ENCODE measurements around the gene GABBR2.
A peak's percentile ranks its signal among the peaks of the same experiment; 100 is the strongest.

The GABBR2 gene

GRCh38 chr9:98318041-98318790 lies 390.5 kb downstream of the GABBR2 start:
- no peaks in the 10 kb centered on the region for H3K9me3 ChIP-seq (ENCODE audit: control insufficient read depth, low read length)
- no peaks in the 10 kb centered on the region for H3K4me1 ChIP-seq (ENCODE audit: control insufficient read depth, insufficient read depth, low read length, poor library complexity, severe bottlenecking)
- H3K27me3 ChIP-seq (replicated peaks; ENCODE audit: control insufficient read depth, insufficient read depth, low read length, poor library complexity, severe bottlenecking), result no peaks in the 10 kb centered on the region
- no peak overlapping the region for H3K27ac ChIP-seq (ENCODE audit: insufficient read depth, low read length, poor library complexity, severe bottlenecking)
- H3K4me3 ChIP-seq (ENCODE audit: insufficient read depth, low read depth, low read length, poor library complexity, severe bottlenecking), result no peak overlapping the region
- DNase-seq, result no peak
- H3K36me3 ChIP-seq (ENCODE audit: control insufficient read depth, insufficient read depth, low read length), result no peaks in the 10 kb centered on the region

DNA sequence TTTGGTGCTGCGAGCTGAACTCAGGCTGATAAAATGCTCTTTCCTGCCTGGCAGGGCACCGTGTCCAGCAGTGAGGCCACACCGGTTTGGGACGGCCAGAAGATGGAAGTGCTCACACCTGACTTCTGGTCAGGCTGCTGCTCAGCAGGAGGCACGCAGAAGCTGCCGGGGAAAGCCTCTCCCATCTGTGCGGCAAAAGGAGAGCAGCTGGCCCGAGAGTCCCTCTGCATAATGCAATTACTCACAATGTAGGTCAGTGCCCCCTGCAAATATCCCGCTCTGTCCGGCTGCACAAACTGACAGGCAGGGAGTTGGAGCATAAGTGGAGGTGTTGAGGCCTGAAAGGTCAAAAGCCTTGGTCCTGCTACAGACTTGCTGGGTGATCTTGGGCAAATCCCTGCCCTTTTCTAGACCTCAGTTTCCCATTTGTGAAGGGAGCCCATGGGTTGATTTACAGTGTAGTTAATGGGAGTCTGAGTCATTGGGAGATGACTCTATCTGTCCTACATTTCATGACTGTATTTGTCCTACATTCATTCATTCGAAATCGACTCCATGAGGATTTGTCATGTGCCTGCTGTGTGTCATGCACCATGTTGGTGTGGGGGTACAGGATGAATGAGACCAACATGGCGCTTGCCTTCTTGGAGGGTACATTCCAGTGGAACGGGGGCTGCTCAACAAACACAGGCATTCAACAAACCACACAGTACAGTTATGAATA lies 391.4 kb downstream of the GABBR2 start:
- Histone ChIP-seq H3K4me1 (ENCODE audit: control insufficient read depth, insufficient read depth, low read length, poor library complexity, severe bottlenecking) (no peaks in the 10 kb centered on the region), H3K36me3 (ENCODE audit: control insufficient read depth, insufficient read depth, low read length) (no peaks in the 10 kb centered on the region), H3K9me3 (ENCODE audit: control insufficient read depth, low read length) (no peaks in the 10 kb centered on the region), H3K27ac (ENCODE audit: insufficient read depth, low read length, poor library complexity, severe bottlenecking) (no peak overlapping the region), H3K4me3 (ENCODE audit: insufficient read depth, low read depth, low read length, poor library complexity, severe bottlenecking) (no peak overlapping the region), H3K27me3 (replicated peaks; ENCODE audit: control insufficient read depth, insufficient read depth, low read length, poor library complexity, severe bottlenecking) (no peaks in the 10 kb centered on the region)
- no peak for DNase-seq

DNA sequence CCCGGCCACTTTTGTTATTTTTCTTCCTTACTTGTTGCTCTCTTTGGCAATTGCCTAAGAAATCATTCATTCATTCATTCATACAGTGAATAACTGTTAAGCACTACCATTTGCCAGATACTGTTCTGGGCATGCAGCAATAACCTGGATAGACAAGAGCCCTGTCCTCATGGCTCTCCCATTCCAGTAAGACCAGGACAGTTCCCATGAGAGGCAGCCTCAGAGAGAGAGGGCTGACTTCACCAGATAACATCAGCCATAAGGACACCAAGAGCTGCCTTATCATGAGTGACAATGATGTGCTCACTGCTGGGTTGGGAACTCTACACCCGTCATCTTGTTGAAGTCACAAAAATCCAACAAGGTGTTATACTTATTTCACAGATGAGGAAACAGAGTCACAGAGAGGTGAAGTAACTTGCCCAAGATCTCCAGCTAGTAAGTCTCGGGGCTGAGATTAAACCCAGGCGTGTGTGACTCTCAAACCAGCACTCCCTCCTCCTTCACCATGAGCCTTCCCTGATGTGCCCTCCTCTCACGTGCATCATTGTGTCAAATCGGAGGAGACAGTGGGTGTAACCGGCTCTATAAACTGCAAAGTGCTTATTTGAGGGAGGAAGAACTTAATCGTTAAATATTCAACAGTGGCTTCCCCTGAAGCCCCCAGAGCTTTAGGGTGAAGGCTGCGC lies 392.1 kb downstream of the GABBR2 start:
- Histone ChIP-seq H3K36me3 (ENCODE audit: control insufficient read depth, insufficient read depth, low read length) (no peaks in the 10 kb centered on the region), H3K9me3 (ENCODE audit: control insufficient read depth, low read length) (no peaks in the 10 kb centered on the region), H3K27ac (ENCODE audit: insufficient read depth, low read length, poor library complexity, severe bottlenecking) (no peak overlapping the region), H3K4me3 (ENCODE audit: insufficient read depth, low read depth, low read length, poor library complexity, severe bottlenecking) (no peak overlapping the region), H3K27me3 (replicated peaks; ENCODE audit: control insufficient read depth, insufficient read depth, low read length, poor library complexity, severe bottlenecking) (no peaks in the 10 kb centered on the region), H3K4me1 (ENCODE audit: control insufficient read depth, insufficient read depth, low read length, poor library complexity, severe bottlenecking) (no peaks in the 10 kb centered on the region)
- no peak for DNase-seq

DNA sequence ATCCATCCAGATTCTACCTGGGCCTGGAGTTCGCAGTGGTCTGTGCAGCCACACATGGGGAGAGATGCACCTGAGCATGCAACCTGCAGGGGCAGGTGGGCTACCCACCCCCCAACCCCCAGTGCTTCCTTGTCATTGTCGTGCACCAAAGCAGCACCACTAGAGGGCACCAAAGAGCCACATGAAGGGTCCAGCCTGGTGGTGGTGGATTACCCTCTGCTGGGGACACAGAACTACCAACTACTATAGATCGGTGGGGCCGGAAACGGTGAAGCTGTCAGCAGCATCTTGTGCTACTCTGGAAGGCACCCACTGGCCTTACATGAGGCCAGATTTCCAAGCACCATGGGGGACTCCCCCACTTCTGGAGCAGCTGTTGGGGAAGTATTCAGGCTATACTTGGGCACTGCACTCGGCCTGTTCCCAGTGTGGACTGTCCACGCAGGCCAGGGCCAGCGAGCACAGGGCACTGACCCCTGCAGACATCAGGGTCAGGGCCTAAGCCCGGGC lies 393.1 kb downstream of the GABBR2 start:
- no peak overlapping the region for H3K4me3 ChIP-seq (ENCODE audit: insufficient read depth, low read depth, low read length, poor library complexity, severe bottlenecking)
- H3K27me3 ChIP-seq (replicated peaks; ENCODE audit: control insufficient read depth, insufficient read depth, low read length, poor library complexity, severe bottlenecking), result no peaks in the 10 kb centered on the region
- H3K4me1 ChIP-seq (ENCODE audit: control insufficient read depth, insufficient read depth, low read length, poor library complexity, severe bottlenecking), result no peaks in the 10 kb centered on the region

GRCh38 chr9:98315067-98315453 lies 393.7 kb downstream of the GABBR2 start:
- H3K36me3 ChIP-seq (ENCODE audit: control insufficient read depth, insufficient read depth, low read length), result no peaks in the 10 kb centered on the region
- DNase-seq, result no peak
- no peaks in the 10 kb centered on the region for H3K27me3 ChIP-seq (replicated peaks; ENCODE audit: control insufficient read depth, insufficient read depth, low read length, poor library complexity, severe bottlenecking)
- H3K4me1 ChIP-seq (ENCODE audit: control insufficient read depth, insufficient read depth, low read length, poor library complexity, severe bottlenecking), result no peaks in the 10 kb centered on the region
- no peak overlapping the region for H3K4me3 ChIP-seq (ENCODE audit: insufficient read depth, low read depth, low read length, poor library complexity, severe bottlenecking)
- H3K9me3 ChIP-seq (ENCODE audit: control insufficient read depth, low read length), result no peaks in the 10 kb centered on the region
- no peak overlapping the region for H3K27ac ChIP-seq (ENCODE audit: insufficient read depth, low read length, poor library complexity, severe bottlenecking)

More for the DNA sequence above, 393.1 kb downstream of the GABBR2 start:
- peak; percentile 40 to 58 (median 41) for DNase-seq
- H3K9me3 ChIP-seq (ENCODE audit: control insufficient read depth, low read length), result no peaks in the 10 kb centered on the region
- H3K27ac ChIP-seq (ENCODE audit: insufficient read depth, low read length, poor library complexity, severe bottlenecking), result no peak overlapping the region
- no peaks in the 10 kb centered on the region for H3K36me3 ChIP-seq (ENCODE audit: control insufficient read depth, insufficient read depth, low read length)

DNA sequence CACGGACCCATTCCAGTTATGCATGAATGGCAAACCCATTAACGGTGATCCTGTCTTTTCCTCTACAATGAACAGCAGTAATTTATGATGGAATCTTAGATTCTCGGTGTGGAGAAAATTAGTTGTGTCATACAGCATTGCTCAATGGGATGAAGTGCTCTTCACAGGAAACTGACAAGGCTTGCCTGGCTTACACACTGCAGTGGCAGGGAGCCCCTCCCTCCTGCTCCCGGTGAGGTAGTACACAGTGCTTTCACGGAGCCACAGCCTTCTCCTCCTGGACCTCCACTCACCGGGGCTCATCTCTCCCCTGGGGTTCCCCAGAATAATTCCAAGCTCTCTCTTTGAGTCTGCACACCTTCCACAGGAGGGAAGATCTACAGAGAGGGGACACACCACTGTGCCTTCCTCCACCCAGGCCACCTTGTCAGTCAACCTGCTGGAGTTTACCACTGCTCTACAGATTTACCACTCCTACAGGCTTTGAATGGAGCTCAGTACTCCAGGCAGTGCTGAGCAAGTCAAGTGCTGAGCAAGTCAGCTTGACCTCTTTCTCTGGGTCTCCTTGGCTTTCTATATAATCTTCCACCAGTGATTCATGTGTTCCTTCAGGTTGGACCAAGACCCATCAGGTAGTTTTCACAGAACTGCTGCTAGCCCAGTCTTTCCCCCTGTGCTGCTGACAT lies 394.2 kb downstream of the GABBR2 start:
- no peak for DNase-seq

DNA sequence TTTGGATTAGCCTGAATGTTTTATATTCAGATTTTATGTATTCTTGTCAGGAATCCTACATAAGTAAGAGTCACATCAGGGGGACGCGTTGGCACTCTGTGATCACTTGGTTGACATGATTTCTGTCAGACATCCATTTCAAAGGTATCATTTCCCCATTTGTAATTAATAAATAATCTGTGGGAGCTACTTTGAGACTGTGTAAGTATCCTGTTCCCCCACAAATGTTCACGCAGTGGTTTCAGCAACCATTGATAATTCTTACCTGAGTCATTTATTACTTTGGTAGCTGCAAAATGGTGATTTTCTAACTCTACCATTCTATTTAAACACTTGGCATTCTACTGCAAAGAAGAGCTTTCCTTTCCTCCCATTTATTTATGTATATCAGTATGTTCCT lies 396.4 kb downstream of the GABBR2 start:
- no peak overlapping the region for H3K4me3 ChIP-seq (ENCODE audit: insufficient read depth, low read depth, low read length, poor library complexity, severe bottlenecking)

More for the DNA sequence above, 394.2 kb downstream of the GABBR2 start:
- no peak overlapping the region for H3K4me3 ChIP-seq (ENCODE audit: insufficient read depth, low read depth, low read length, poor library complexity, severe bottlenecking)
- no peaks in the 10 kb centered on the region for H3K27me3 ChIP-seq (replicated peaks; ENCODE audit: control insufficient read depth, insufficient read depth, low read length, poor library complexity, severe bottlenecking)
- H3K27ac ChIP-seq (ENCODE audit: insufficient read depth, low read length, poor library complexity, severe bottlenecking), result no peak overlapping the region
- no peaks in the 10 kb centered on the region for H3K4me1 ChIP-seq (ENCODE audit: control insufficient read depth, insufficient read depth, low read length, poor library complexity, severe bottlenecking)
- no peaks in the 10 kb centered on the region for H3K9me3 ChIP-seq (ENCODE audit: control insufficient read depth, low read length)
- H3K36me3 ChIP-seq (ENCODE audit: control insufficient read depth, insufficient read depth, low read length), result no peaks in the 10 kb centered on the region

GRCh38 chr9:98311541-98311940 lies 397.2 kb downstream of the GABBR2 start:
- Histone ChIP-seq H3K27me3 (replicated peaks; ENCODE audit: control insufficient read depth, insufficient read depth, low read length, poor library complexity, severe bottlenecking) (no peaks in the 10 kb centered on the region), H3K4me3 (ENCODE audit: insufficient read depth, low read depth, low read length, poor library complexity, severe bottlenecking) (no peak overlapping the region), H3K4me1 (ENCODE audit: control insufficient read depth, insufficient read depth, low read length, poor library complexity, severe bottlenecking) (no peaks in the 10 kb centered on the region), H3K9me3 (ENCODE audit: control insufficient read depth, low read length) (no peaks in the 10 kb centered on the region), H3K27ac (ENCODE audit: insufficient read depth, low read length, poor library complexity, severe bottlenecking) (no peak overlapping the region), H3K36me3 (ENCODE audit: control insufficient read depth, insufficient read depth, low read length) (no peaks in the 10 kb centered on the region)
- DNase-seq, result no peak

More for the DNA sequence above, 396.4 kb downstream of the GABBR2 start:
- Histone ChIP-seq H3K4me1 (ENCODE audit: control insufficient read depth, insufficient read depth, low read length, poor library complexity, severe bottlenecking) (no peaks in the 10 kb centered on the region), H3K27me3 (replicated peaks; ENCODE audit: control insufficient read depth, insufficient read depth, low read length, poor library complexity, severe bottlenecking) (no peaks in the 10 kb centered on the region), H3K36me3 (ENCODE audit: control insufficient read depth, insufficient read depth, low read length) (no peaks in the 10 kb centered on the region), H3K9me3 (ENCODE audit: control insufficient read depth, low read length) (no peaks in the 10 kb centered on the region), H3K27ac (ENCODE audit: insufficient read depth, low read length, poor library complexity, severe bottlenecking) (no peak overlapping the region)
- DNase-seq, result no peak

- Histone ChIP-seq H3K27ac (ENCODE audit: insufficient read depth, low read length, poor library complexity, severe bottlenecking) (no peak overlapping the region), H3K27me3 (replicated peaks; ENCODE audit: control insufficient read depth, insufficient read depth, low read length, poor library complexity, severe bottlenecking) (no peaks in the 10 kb centered on the region), H3K9me3 (ENCODE audit: control insufficient read depth, low read length) (no peaks in the 10 kb centered on the region), H3K36me3 (ENCODE audit: control insufficient read depth, insufficient read depth, low read length) (no peaks in the 10 kb centered on the region), H3K4me3 (ENCODE audit: insufficient read depth, low read depth, low read length, poor library complexity, severe bottlenecking) (no peak overlapping the region), H3K4me1 (ENCODE audit: control insufficient read depth, insufficient read depth, low read length, poor library complexity, severe bottlenecking) (no peaks in the 10 kb centered on the region)
- no peak for DNase-seq
Measured at GRCh38 chr9:98310752-98311392, 397.9 kb downstream of the GABBR2 start.
